Measurements from ENCODE around the gene CCR5.

The CCR5 gene

DNA sequence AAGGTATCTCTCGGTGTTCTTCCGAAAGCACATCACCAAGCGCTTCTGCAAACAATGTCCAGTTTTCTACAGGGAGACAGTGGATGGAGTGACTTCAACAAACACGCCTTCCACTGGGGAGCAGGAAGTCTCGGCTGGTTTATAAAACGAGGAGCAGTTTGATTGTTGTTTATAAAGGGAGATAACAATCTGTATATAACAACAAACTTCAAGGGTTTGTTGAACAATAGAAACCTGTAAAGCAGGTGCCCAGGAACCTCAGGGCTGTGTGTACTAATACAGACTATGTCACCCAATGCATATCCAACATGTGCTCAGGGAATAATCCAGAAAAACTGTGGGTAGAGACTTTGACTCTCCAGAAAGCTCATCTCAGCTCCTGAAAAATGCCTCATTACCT, 12.3 kb upstream of the CCR5 start:
- no peak for DNase-seq

DNA sequence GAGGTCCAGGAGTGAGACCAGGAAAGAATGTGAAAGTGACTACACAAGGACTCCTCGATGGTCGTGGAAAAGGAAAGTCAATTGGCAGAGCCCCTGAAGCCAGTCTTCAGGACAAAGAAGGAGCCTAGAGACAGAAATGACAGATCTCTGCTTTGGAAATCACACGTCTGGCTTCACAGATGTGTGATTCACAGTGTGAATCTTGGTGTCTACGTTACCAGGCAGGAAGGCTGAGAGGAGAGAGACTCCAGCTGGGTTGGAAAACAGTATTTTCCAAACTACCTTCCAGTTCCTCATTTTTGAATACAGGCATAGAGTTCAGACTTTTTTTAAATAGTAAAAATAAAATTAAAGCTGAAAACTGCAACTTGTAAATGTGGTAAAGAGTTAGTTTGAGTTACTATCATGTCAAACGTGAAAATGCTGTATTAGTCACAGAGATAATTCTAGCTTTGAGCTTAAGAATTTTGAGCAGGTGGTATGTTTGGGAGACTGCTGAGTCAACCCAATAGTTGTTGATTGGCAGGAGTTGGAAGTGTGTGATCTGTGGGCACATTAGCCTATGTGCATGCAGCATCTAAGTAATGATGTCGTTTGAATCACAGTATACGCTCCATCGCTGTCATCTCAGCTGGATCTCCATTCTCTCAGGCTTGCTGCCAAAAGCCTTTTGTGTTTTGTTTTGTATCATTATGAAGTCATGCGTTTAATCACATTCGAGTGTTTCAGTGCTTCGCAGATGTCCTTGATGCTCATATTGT, 10.8 kb upstream of the CCR5 start:
- peak in 5 of 51 donors; percentile 15 to 55 (median 17) for DNase-seq

DNA sequence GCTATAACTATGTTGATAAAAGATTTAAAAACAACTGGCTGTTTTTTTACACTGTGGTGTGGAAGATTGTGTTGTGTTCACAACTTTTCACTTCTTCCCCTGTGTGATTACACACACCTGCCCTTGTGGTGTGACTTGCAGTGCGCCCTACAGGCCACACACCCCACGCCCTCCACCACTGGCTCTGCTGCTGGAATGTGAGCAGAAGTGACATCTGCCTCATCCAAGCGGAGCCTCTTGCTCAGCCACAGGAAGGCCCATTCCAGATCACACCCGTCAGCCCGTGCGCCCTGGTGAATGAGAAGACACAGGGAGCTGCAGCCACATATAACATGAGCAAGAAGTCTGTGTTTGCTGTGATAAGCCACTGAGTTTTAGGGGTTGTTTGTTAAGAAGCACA, 9.8 kb upstream of the CCR5 start:
- no peak for DNase-seq

DNA sequence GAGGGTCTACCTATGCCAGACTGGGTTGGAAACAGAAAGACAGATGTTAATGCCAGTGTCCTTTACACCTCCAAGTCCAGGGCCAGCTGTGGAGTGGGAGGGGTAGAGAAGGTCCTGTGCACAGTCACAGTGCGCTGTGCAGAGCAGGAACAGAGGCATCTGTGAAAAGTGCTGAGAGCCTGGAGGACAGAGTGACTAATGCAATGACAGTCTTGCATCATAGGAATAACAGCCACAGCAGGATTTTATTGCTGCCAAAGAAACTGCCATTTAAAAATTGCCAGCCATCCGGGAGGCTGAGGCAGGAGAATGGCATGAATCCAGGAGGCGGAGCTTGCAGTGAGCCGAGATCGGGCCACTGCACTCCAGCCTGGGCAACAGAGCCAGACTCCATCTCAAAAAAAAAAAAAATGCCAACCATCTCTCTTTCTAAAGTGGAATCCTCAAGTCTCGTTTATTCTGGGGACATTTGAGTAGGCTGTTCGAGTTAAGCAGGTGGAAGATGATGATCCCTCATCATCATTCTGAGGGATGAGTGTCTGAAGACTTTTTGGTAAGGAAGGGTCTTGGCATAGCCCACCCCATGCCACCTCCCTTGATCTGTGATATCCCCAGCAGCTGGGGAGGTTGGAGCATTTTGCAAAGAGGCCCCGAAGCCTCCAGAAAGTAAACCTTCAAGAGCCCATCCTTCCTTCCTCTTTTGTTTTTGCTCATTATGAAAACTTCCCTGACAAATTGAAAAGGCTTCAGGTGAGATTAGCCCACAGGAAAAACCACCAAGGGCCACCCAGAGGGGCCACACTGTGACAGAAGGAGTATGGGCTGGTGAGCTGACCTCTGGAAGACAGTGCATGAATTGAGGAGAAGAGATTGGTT, 9.1 kb upstream of the CCR5 start:
- DNase-seq: no peak

DNA sequence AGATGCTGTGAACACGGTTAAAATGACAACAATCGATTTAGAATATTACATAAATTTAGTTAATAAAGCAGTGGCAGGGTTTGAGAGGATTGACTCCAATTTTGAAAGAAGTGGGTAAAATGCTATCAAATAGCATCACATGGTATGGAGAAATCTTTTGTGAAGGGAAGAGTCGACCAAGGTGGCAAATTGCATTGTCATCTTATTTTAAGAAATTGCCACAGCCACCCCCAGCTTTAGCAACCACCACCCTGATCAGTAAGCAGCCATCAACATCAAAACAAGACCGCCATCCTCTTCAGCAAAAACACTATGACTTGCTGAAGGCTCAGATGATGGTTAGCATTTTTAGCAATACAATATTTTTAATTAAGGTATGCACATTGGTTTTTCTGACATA, 5.7 kb upstream of the CCR5 start:
- DNase-seq: no peak

DNA sequence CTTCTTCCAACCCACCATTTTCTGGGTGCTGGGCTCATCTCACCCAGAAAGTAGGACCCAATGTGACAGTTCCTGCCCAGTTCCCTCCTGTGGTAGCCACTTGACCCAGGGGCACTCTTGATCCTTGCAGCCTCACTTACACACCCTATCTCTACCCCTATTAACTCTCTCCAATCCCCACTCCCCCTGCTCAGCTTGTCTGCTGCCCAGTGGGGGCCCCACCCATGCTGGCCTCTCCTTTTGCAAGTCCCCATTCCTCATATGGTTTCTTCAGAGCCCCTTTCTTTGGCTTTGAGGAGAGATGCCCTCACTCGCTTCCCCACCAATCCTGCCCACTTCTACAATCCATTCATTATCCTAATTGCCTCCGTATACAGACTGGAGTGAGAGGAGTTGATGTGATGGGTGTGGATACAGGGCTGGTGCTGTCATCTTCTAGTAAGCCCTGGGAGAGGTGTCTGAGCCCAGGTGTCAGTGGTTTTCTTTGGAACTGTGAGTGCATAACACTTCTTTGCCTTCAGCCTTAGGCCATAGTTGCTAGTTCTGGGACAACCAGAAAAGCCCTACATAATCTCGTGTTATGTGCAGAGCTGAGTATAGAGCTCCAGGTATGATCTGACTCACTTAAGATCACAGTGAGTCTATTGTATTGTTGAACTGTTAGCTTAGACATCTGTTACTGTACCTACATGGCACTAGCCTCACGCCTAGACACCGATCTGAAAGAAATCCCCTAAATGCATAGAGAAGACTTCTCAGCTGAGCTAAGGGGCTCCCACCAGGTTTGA, 4.8 kb upstream of the CCR5 start:
- no peak for DNase-seq

DNA sequence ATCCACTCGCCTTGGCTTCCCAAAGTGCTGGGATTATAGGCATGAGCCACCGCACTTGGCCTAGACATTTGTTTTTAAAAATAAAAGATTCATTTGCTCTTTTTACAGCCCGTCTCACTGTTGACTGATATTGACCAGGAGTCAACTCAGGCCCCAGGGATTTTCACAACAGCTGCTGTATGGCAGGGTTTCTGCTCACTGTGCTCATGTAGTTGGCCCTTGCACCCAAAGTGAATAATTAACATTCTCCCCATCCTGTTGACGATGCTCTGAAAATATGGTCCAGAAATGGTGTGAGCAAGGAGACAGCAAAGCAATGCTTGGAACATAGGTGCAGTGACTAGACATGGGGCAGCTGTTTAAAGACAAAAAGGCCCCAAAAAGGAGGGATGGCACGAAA, 2.9 kb upstream of the CCR5 start:
- no peak for DNase-seq

DNA sequence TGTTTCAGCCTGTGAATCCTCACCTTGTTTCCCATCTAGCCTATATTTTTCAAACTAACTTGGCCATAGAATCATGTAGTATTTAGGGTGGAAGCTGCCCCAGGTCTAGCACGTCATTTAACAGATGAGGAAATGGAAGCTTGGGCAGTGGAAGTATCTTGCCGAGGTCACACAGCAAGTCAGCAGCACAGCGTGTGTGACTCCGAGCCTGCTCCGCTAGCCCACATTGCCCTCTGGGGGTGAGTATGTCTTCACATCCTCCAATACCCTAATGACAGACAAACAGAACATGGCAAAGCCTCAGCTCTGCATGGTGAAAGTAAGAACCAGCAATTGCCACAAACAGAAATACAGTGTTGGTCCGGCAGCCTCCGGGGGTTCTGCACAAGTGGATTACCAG, 2.2 kb upstream of the CCR5 start:
- peak in 23 of 51 donors; percentile 5 to 61 (median 23) for DNase-seq

DNA sequence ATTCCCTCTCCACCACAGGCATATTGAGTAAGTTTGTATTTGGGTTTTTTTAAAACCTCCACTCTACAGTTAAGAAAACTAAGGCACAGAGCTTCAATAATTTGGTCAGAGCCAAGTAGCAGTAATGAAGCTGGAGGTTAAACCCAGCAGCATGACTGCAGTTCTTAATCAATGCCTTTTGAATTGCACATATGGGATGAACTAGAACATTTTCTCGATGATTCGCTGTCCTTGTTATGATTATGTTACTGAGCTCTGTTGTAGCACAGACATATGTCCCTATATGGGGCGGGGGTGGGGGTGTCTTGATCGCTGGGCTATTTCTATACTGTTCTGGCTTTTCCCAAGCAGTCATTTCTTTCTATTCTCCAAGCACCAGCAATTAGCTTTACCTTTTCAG, 1.6 kb upstream of the CCR5 start:
- DNase-seq: no peak

DNA sequence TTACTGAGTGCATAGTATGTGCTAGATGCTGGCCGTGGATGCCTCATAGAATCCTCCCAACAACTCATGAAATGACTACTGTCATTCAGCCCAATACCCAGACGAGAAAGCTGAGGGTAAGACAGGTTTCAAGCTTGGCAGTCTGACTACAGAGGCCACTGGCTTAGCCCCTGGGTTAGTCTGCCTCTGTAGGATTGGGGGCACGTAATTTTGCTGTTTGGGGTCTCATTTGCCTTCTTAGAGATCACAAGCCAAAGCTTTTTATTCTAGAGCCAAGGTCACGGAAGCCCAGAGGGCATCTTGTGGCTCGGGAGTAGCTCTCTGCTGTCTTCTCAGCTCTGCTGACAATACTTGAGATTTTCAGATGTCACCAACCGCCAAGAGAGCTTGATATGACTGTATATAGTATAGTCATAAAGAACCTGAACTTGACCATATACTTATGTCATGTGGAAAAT, 1.0 kb upstream of the CCR5 start:
- DNase-seq: no peak

DNA sequence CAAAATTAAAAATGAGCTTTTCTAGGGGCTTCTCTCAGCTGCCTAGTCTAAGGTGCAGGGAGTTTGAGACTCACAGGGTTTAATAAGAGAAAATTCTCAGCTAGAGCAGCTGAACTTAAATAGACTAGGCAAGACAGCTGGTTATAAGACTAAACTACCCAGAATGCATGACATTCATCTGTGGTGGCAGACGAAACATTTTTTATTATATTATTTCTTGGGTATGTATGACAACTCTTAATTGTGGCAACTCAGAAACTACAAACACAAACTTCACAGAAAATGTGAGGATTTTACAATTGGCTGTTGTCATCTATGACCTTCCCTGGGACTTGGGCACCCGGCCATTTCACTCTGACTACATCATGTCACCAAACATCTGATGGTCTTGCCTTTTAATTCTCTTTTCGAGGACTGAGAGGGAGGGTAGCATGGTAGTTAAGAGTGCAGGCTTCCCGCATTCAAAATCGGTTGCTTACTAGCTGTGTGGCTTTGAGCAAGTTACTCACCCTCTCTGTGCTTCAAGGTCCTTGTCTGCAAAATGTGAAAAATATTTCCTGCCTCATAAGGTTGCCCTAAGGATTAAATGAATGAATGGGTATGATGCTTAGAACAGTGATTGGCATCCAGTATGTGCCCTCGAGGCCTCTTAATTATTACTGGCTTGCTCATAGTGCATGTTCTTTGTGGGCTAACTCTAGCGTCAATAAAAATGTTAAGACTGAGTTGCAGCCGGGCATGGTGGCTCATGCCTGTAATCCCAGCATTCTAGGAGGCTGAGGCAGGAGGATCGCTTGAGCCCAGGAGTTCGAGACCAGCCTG, 984 bp downstream of the CCR5 start:
- DNase-seq: no peak

DNA sequence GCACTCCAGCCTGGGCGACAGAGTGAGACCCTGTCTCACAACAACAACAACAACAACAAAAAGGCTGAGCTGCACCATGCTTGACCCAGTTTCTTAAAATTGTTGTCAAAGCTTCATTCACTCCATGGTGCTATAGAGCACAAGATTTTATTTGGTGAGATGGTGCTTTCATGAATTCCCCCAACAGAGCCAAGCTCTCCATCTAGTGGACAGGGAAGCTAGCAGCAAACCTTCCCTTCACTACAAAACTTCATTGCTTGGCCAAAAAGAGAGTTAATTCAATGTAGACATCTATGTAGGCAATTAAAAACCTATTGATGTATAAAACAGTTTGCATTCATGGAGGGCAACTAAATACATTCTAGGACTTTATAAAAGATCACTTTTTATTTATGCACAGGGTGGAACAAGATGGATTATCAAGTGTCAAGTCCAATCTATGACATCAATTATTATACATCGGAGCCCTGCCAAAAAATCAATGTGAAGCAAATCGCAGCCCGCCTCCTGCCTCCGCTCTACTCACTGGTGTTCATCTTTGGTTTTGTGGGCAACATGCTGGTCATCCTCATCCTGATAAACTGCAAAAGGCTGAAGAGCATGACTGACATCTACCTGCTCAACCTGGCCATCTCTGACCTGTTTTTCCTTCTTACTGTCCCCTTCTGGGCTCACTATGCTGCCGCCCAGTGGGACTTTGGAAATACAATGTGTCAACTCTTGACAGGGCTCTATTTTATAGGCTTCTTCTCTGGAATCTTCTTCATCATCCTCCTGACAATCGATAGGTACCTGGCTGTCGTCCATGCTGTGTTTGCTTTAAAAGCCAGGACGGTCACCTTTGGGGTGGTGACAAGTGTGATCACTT, 2.0 kb downstream of the CCR5 start:
- peak in 1 of 51 donors; percentile 14 for DNase-seq

DNA sequence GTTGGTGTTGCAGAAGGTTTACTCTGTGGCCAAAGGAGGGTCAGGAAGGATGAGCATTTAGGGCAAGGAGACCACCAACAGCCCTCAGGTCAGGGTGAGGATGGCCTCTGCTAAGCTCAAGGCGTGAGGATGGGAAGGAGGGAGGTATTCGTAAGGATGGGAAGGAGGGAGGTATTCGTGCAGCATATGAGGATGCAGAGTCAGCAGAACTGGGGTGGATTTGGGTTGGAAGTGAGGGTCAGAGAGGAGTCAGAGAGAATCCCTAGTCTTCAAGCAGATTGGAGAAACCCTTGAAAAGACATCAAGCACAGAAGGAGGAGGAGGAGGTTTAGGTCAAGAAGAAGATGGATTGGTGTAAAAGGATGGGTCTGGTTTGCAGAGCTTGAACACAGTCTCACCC, 4.0 kb downstream of the CCR5 start:
- DNase-seq: no peak

DNA sequence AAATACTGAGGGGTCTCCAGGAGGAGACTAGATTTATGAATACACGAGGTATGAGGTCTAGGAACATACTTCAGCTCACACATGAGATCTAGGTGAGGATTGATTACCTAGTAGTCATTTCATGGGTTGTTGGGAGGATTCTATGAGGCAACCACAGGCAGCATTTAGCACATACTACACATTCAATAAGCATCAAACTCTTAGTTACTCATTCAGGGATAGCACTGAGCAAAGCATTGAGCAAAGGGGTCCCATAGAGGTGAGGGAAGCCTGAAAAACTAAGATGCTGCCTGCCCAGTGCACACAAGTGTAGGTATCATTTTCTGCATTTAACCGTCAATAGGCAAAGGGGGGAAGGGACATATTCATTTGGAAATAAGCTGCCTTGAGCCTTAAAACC, 4.5 kb downstream of the CCR5 start:
- no peak for DNase-seq

DNA sequence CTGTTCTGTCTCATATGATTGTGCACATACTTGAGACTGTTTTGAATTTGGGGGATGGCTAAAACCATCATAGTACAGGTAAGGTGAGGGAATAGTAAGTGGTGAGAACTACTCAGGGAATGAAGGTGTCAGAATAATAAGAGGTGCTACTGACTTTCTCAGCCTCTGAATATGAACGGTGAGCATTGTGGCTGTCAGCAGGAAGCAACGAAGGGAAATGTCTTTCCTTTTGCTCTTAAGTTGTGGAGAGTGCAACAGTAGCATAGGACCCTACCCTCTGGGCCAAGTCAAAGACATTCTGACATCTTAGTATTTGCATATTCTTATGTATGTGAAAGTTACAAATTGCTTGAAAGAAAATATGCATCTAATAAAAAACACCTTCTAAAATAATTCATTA, 5.1 kb downstream of the CCR5 start:
- no peak for DNase-seq

DNA sequence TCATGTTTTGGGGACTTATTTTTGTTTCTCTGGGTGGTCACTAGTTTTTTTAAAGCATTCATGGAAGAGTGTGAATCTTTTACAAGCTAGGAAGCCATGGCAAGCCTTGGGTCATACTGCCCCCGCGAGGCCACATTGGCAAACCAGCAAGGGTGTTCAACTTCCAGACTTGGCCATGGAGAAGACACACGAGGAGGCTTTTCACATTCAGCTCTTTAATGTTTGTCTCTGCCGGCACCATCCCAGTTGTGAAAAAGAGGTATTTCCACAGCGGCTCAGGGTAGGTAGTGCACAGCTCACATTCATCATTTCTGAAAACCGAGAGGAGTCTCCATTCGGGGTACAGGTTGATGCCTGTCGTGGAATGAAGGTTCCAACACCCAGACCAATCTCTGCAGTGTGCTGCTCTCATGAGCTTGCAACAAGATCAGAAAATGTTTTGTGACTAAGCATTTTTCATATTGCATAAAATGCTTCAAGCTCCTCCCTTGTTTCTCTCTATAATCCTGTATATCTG, 7.7 kb downstream of the CCR5 start:
- DNase-seq: peak in 32 of 51 donors; percentile 3 to 73 (median 38)

DNA sequence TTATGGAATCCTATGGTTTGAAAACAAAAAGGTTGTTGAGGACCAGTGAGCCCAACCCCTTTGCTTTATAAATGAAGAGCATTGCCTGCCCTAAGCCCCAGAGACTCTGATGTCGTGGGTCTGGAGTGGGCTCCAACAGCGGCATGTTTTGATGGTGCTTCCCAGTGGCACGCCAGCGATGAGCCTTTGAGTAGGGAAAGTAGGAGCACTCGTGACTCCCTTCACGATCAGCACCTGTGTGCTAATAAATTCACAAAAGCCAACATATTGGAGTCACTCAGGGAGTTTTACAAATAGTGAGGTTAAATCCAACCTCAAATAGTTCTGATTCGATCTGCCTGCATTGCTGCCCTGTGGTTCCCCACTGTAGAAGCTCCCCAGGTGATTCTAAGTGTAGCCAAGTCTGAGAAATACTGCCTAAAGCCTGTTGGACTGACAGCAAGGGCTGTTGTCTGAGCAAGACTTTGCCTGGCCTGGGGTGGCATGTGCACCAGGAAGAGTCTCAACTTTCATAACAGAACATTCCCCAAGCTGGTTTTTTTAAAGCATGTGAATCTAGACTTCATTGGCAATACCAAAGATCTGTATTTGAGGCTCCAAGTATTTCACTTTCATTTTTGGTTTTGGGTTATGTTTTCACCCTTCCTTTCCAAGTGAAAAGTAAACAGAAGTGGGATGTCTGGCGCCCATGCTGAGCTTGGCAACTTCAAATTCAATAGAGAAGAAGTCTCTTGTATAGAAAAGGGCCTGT, 9.9 kb downstream of the CCR5 start:
- DNase-seq: no peak

DNA sequence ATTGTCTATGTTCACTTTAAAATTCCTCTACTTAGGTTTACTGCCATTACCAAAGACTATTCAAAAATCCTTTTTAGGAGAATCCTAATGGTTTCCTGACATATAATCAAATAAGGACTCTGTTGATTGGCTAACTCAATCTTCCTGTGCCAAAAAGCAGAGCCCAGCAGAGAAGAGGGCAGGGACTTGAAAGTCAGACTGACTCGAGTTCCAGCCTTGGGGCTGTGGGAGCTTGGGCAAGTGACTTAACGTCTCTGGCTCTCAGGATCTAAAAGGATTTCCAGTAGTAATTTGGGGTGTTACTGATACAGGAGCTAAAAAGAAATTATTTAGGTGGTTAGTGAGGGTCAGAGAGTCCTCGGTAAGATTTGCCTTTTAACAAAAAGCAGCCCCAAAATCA, 10.9 kb downstream of the CCR5 start:
- DNase-seq: no peak
